GM12891 (cell line): ENCODE data around the gene CACNA1G.

Source experiments
- DNase-seq: peaks from one replicate; pipeline ENCODE4 v3.0.0; 2011; ENCODE audit warnings: low spot score; ENCODE audit not compliant: insufficient read length
- FAIRE-seq: peaks from 2 replicates; lab custom pipeline; 2011; peaks lifted over from hg19 to GRCh38; lab: Jason Lieb, UNC
- PAX5 ChIP-seq: IDR thresholded peaks from 2 replicates; pipeline ENCODE4 v1.6.1; 2011; ENCODE audit warnings: low read length, moderate library complexity, mild to moderate bottlenecking; ENCODE audit not compliant: insufficient read depth, severe bottlenecking
- POLR2A ChIP-seq: IDR thresholded peaks from 2 replicates; pipeline ENCODE4 v1.6.1; 2011; ENCODE audit warnings: low read depth, low read length, control low read depth
- POLR2AphosphoS5 ChIP-seq: IDR thresholded peaks from 2 replicates; pipeline ENCODE4 v1.6.1; 2011; ENCODE audit warnings: low read depth, low read length, control low read depth
- POU2F2 ChIP-seq: IDR thresholded peaks from 2 replicates; pipeline ENCODE4 v1.6.1; 2011; ENCODE audit warnings: low read depth, mild to moderate bottlenecking, control low read depth, low read length, moderate library complexity
- SPI1 ChIP-seq: IDR thresholded peaks from 2 replicates; pipeline ENCODE4 v1.6.1; 2011; ENCODE audit warnings: low read depth, low read length, control low read depth
- TAF1 ChIP-seq: IDR thresholded peaks from 2 replicates; pipeline ENCODE4 v1.6.1; 2011; ENCODE audit warnings: low read depth, low read length, control low read depth

The CACNA1G gene

DNA sequence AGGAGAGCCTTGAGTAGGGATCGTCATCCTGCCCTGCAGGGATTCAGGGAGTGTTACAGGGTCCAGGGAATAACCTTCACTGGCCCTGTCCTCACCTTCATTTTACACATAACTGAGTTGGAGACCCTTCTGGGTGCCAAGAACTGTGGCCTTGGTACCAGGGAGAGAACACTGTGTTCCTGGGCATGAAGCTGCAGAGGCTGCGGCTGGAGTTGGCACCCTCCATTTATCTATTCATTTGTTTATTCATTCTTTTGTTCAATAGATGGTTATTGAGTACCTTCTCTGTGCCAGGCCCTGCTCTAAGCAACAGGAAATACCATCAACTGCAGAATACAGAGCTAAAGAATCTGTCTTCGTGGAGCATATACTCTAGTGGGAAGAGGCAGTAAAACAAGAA, 80.8 kb downstream of the CACNA1G start:
- FAIRE-seq (no peak), DNase-seq (no peak)
- TF ChIP-seq POLR2AphosphoS5 (no peak), TAF1 (no peak), SPI1 (no peak), POLR2A (no peak), POU2F2 (no peak), PAX5 (no peak)

DNA sequence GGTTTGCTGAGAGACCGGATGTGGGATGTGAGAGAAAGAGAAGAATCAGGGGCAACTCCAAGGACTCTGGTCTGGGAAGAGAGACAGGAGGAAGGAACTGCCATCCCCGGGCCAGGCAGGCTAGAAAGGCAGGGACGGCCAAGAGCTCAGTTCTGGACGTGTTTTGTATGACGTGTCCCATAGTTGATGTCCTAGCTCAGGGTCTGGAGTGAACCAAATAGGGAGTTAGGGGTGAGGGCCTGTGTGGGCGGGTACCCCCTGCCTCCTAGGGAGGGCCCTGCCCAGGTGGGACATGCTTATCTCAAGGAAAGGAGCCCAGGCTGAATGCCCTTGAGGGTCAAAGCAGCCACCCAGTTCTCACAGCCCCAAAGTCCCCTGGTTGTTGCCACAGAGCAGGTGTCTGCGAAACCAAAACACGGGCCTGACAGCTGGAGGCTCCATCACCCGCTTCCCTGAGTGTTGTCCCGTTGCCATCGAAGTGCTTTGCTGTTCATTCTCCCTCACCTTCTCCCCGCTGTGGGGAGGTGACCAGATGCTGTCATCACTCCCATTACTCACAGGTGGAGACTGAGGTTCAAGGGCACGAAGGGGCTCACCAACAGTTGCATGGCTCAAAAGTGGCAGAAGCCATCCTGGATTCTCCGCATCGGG, 81.7 kb downstream of the CACNA1G start:
- FAIRE-seq (no peak), DNase-seq (no peak)

DNA sequence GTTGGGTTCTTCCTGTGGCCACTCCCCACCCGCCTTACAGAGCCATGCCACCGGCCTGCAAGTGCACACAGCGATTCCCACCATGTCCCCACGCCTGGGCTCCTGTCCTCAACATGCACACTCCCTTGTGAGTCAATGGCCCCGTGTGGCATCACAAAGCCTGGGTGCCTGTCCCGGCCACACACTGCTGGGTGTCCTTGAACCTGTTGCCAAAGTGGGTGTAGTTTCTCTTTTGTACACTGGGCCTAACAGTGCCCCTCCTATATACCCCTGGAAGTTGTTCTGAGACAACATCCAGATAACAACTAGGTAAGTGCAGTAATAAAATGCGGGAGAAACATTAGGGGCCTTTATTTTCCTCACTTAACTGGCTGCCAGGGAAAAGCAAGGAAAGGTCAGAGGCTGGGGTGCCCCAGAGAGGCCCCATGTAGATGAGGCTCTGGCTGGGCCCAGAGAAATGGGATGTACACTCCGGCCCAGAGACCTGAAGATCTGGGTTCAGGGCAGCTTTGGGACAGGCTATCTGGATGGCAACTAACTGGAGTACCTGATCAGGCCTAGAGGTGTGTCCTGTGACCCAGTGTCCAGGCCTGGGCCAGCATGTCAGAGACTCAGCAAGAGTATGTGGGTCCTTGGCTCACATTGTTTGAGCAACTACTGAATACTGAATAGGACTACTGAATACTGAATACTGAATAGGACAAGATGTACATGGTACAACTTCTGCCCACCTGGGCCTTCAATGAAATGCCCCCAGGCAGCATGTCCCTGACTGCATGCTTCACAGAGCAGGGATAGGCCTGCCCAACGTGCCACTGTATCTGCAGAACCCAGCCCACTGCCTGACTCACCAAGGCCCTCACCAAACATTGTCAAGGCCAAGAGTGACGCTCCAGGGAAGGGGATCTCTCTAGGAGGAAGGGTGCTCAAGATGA, 82.5 kb downstream of the CACNA1G start:
- no peak for FAIRE-seq
- TF ChIP-seq POU2F2 (no peak), POLR2A (no peak), SPI1 (no peak), PAX5 (no peak), POLR2AphosphoS5 (no peak), TAF1 (no peak)
- no peak for DNase-seq

More for the DNA sequence above, 81.7 kb downstream of the CACNA1G start:
- TF ChIP-seq POU2F2, result no peak

DNA sequence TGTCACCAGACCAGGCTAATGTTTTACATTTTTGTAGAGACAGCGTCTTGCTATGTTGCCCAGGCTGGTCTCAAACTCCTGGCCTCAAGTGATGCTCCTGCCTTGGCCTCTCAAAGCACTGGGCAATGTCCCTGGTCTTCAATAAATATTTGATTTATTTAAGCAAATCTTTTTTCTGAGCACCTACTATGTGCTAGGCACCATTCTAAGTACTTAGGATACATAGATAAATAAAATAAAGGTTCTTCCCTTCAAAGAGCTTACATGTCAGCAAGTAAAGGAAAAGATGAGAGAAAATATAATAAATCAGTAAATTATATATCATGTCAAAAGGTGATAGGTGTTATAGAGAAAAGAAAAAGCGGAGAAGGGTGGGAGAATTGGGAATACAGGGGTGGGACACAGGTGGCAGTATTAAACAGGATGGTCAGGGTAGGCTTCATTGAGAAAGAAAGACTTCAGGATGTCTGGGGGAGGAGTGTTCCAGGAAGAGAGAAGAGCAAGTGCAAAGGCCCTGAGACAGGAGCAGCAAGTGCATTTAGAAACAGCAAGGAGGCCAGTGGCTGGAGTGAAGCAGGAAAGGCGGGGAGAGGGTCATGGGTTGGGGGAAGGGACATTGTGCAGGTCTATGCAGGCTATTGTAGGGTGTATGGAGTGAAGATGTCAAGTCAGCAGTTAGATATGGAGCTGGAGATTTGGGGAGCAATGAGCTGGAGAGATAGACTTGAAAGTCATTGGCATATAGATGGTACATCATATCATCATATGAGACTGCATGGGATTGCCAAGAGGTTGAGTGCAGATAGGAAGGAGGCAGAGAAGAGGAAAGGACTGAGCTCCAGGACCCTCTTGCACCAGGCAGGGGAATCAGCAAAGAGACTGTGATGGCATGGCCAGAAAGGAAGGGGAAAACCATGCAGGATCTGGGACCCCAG, 85.5 kb downstream of the CACNA1G start:
- TF ChIP-seq PAX5, result no peak
- TF ChIP-seq POU2F2, result no peak
- no peak for TF ChIP-seq TAF1
- no peak for TF ChIP-seq POLR2A
- no peak for TF ChIP-seq SPI1
- TF ChIP-seq POLR2AphosphoS5, result no peak
- FAIRE-seq, result no peak
- DNase-seq, result no peak

DNA sequence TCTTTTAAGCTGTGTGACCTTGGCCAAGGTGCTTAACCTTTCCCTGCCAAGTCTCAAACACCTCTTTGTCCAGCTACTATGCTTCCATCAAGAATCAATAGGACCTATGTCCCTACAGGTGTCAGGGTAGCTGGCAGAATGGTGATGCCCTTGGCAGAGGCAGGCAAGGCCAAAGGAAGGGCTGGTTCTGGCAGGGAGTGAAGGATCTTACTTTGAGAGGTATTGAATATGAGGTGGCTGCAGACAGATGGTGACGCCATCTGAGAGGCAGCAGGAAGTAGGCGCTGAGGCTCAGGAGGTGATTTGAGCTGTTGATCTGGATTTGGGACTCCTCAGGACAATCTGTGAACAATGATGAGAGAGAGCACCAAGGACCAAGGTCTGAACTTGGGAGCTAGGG, 86.7 kb downstream of the CACNA1G start:
- DNase-seq, result no peak
- no peak for FAIRE-seq
- no peak for TF ChIP-seq PAX5
- no peak for TF ChIP-seq TAF1
- no peak for TF ChIP-seq SPI1
- TF ChIP-seq POLR2A, result no peak
- TF ChIP-seq POU2F2, result no peak
- TF ChIP-seq POLR2AphosphoS5, result no peak

DNA sequence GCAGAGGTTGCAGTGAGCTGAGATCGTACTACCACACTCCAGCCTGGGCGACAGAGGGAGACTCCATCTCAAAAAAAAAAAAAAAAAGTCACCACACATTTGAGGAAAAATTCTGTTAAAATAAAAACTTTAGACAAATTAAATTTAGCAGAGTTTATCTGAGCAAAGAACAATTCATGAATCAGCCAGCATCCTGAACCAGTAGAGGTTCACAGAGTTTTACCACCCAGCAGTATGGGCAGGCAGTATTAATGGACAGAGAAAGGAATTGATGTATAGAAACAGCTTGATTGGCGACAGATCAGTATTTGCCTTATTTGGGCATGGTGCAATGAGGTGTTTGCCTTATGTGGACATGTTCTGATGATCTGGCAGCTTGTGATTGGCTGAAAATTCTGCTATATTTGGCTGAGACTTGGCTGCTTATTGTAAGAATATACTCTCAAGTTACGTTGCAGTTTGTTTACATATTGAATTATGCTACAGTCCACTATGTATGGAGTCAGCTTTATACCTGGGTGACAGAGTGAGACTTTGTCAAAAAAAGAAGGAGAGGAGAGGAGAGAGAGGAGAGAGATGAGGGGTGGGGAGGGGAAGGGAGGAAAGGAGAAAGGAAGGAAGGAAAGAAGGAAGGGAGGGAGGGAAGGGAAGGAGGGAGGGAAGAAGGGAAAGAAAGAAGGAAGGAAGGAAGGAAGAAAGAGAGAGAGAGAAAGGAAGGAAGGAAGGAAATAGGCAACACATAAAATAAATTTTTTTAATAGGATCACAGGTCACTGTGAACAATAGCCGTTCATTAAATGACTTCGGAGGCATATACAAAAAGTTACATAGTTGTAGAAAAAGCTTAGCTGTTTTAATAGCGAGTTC, 88.8 kb downstream of the CACNA1G start:
- no peak for FAIRE-seq

DNA sequence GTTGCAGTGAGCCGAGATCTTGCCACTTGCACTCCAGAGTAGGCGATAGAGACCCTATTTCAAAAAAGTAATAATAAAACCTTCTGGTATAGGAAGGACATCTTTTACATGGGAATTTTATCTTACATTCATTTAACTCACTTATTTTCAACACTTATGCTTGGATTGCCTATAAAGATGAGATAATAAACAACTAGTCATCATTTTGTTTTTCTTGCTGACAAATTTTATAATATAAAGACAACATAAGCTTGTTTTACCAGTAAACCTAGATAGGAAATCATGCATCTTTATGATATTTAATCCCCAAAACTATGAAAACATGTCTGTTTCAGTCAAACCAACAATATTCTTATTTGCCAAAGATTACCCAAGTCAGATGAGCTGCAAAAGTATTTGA, 91.1 kb downstream of the CACNA1G start:
- no peak for FAIRE-seq
- no peak for DNase-seq
- TF ChIP-seq TAF1, result no peak
- no peak for TF ChIP-seq PAX5
- no peak for TF ChIP-seq POLR2A
- no peak for TF ChIP-seq SPI1
- TF ChIP-seq POU2F2, result no peak
- TF ChIP-seq POLR2AphosphoS5, result no peak

More for the DNA sequence above, 88.8 kb downstream of the CACNA1G start:
- DNase-seq, result no peak
- TF ChIP-seq POU2F2, result no peak
- no peak for TF ChIP-seq POLR2A
- TF ChIP-seq PAX5, result no peak
- no peak for TF ChIP-seq TAF1
- no peak for TF ChIP-seq SPI1
- no peak for TF ChIP-seq POLR2AphosphoS5

DNA sequence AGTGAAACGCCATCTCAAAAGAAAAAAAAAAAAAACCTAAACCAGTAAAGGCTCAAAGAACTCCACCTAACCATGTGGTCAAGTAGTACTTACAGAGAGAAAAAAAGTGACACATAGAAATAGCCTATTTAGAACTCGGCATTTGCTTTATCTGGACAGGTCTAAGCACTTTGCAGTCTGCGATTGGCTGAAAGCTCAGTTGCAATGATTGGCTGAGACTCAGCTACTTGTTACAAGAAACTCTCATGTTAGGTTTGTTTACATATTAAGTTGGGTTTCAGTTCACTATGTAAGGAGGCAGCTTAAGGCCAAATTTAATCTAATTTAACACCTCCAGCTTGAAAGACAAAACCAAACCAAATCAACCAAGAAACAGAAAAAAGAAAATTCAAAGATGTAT, 93.2 kb downstream of the CACNA1G start:
- DNase-seq (no peak), FAIRE-seq (no peak)
- TF ChIP-seq TAF1, result no peak
- no peak for TF ChIP-seq POLR2A
- no peak for TF ChIP-seq POLR2AphosphoS5
- TF ChIP-seq POU2F2, result no peak
- TF ChIP-seq SPI1, result no peak
- no peak for TF ChIP-seq PAX5
